HG03460 (cell line): Measurements from ENCODE around the gene SCN1A.
"Not testable (repeated sequence)": the region's sequence is repeated elsewhere in the genome, so short reads cannot be mapped to it uniquely, and the experiment has no call there.

ENCODE experiments used
- ATAC-seq: cut with Tn5 transposase; IDR thresholded peaks from one replicate; pipeline ENCODE4 v1.9.1; 2021; ENCODE audit not compliant: unreplicated experiment

The SCN1A gene

GRCh38 chr2:166127217-166128155, at the start of gene SCN1A:
Gene SCN1A, minus strand, starts transcription at chr2:166128020. Its CDS starts 54,399 bp downstream, at chr2:166073621.
- no peak for ATAC-seq

- ATAC-seq: no peak
Observed at GRCh38 chr2:166173263-166173662, 45.4 kb upstream of the SCN1A start.

- no peak for ATAC-seq
Observed at GRCh38 chr2:166171216-166171615, 43.4 kb upstream of the SCN1A start.

GRCh38 chr2:166170356-166170755, 42.5 kb upstream of the SCN1A start:
- ATAC-seq: peak; percentile 72

GRCh38 chr2:166167449-166167848, 39.6 kb upstream of the SCN1A start:
- no peak for ATAC-seq

- ATAC-seq: no peak
Observed at GRCh38 chr2:166163775-166164174, 36.0 kb upstream of the SCN1A start.

- no peak for ATAC-seq
Observed at GRCh38 chr2:166158546-166158945, 30.7 kb upstream of the SCN1A start.

- no peak for ATAC-seq
Observed at GRCh38 chr2:166157578-166157977, 29.8 kb upstream of the SCN1A start.

- no peak for ATAC-seq
Observed at GRCh38 chr2:166156985-166157490, 29.2 kb upstream of the SCN1A start.

GRCh38 chr2:166155589-166155988, 27.8 kb upstream of the SCN1A start:
- ATAC-seq: no peak

- no peak for ATAC-seq
Observed at GRCh38 chr2:166154685-166155338, 27.0 kb upstream of the SCN1A start.

- no peak for ATAC-seq
Observed at GRCh38 chr2:166152064-166152463, 24.2 kb upstream of the SCN1A start.

- ATAC-seq: no peak
Observed at GRCh38 chr2:166148500-166149400, 20.9 kb upstream of the SCN1A start.

- ATAC-seq: no peak
Observed at GRCh38 chr2:166147883-166148282, 20.1 kb upstream of the SCN1A start.

- ATAC-seq: no peak
Observed at GRCh38 chr2:166144071-166144470, 16.3 kb upstream of the SCN1A start.

- no peak for ATAC-seq
Observed at GRCh38 chr2:166140932-166141331, 13.1 kb upstream of the SCN1A start.

- no peak for ATAC-seq
Observed at GRCh38 chr2:166140475-166140874, 12.7 kb upstream of the SCN1A start.

GRCh38 chr2:166139479-166139878, 11.7 kb upstream of the SCN1A start:
- not testable (repeated sequence) for ATAC-seq

GRCh38 chr2:166138667-166139066, 10.8 kb upstream of the SCN1A start:
- no peak for ATAC-seq

- no peak for ATAC-seq
Observed at GRCh38 chr2:166138144-166138543, 10.3 kb upstream of the SCN1A start.

- ATAC-seq: no peak
Observed at GRCh38 chr2:166137331-166137730, 9.5 kb upstream of the SCN1A start.
